ENCODE results near the gene SSBP3. TPM values are rescaled to one million over a fixed set of nuclear protein-coding genes. Genes with fewer than 3 reads are reported as not detected.

SSBP3 gene
- total RNA-seq, 1 donor = 11.7 TPM

- TF ChIP-seq CTCF (IDR thresholded peaks at IDR 0.05; ENCODE audit: insufficient read depth, low read length) = no peak
- DNase-seq (ENCODE audit: low read depth) = no peak
Observed at GRCh38 chr1:54190526-54190925, 215.7 kb downstream of the SSBP3 start.

GRCh38 chr1:54188291-54188690 is 217.9 kb downstream of the SSBP3 start:
- DNase-seq (ENCODE audit: low read depth) = no peak
- no peak overlapping the region for H3K4me3 ChIP-seq (ENCODE audit: low read depth, low read length)
- no peak for TF ChIP-seq CTCF (IDR thresholded peaks at IDR 0.05; ENCODE audit: insufficient read depth, low read length)

More at GRCh38 chr1:54190526-54190925, 215.7 kb downstream of the SSBP3 start:
- H3K4me3 ChIP-seq (ENCODE audit: low read depth, low read length) = no peak overlapping the region

GRCh38 chr1:54186056-54186455 is 220.1 kb downstream of the SSBP3 start:
- TF ChIP-seq CTCF (IDR thresholded peaks at IDR 0.05; ENCODE audit: insufficient read depth, low read length) = no peak

GRCh38 chr1:54180701-54181360 is 225.4 kb downstream of the SSBP3 start:
- no peak overlapping the region for H3K4me3 ChIP-seq (ENCODE audit: low read depth, low read length)
- no peak for DNase-seq (ENCODE audit: low read depth)
- no peak for TF ChIP-seq CTCF (IDR thresholded peaks at IDR 0.05; ENCODE audit: insufficient read depth, low read length)

More at GRCh38 chr1:54186056-54186455, 220.1 kb downstream of the SSBP3 start:
- H3K4me3 ChIP-seq (ENCODE audit: low read depth, low read length) = no peak overlapping the region
- no peak for DNase-seq (ENCODE audit: low read depth)

- DNase-seq (ENCODE audit: low read depth) = no peak
- no peak for TF ChIP-seq CTCF (IDR thresholded peaks at IDR 0.05; ENCODE audit: insufficient read depth, low read length)
- H3K4me3 ChIP-seq (ENCODE audit: low read depth, low read length) = no peak overlapping the region
Observed at GRCh38 chr1:54178296-54179070, 227.7 kb downstream of the SSBP3 start.

GRCh38 chr1:54177726-54178125 is 228.5 kb downstream of the SSBP3 start:
- no peak for DNase-seq (ENCODE audit: low read depth)
- no peak overlapping the region for H3K4me3 ChIP-seq (ENCODE audit: low read depth, low read length)
- TF ChIP-seq CTCF (IDR thresholded peaks at IDR 0.05; ENCODE audit: insufficient read depth, low read length) = no peak
